GM21526 (cell line): ENCODE measurements around the gene MTCL1.

ENCODE experiments used
- ATAC-seq: cut with Tn5 transposase; IDR thresholded peaks from one replicate; pipeline ENCODE4 v1.9.1; 2021; ENCODE audit warnings: moderate library complexity; ENCODE audit not compliant: unreplicated experiment, low FRiP score

Gene MTCL1

GRCh38 chr18:8709248-8710059, 4.1 kb downstream of the MTCL1 start:
- ATAC-seq = no peak

- ATAC-seq = no peak
These were observed 6.4 kb downstream of the MTCL1 start for GRCh38 chr18:8711736-8712135.

- ATAC-seq = no peak
These were observed 8.3 kb downstream of the MTCL1 start for GRCh38 chr18:8713691-8714090.

- ATAC-seq = no peak
These were observed 10.2 kb downstream of the MTCL1 start for GRCh38 chr18:8715599-8715998.

GRCh38 chr18:8717011-8717770, 11.8 kb downstream of the MTCL1 start:
- no peak for ATAC-seq

- no peak for ATAC-seq
These were observed 13.1 kb downstream of the MTCL1 start for GRCh38 chr18:8718401-8718913.

GRCh38 chr18:8719192-8719591, 13.8 kb downstream of the MTCL1 start:
- no peak for ATAC-seq

- no peak for ATAC-seq
These were observed 14.8 kb downstream of the MTCL1 start for GRCh38 chr18:8720141-8720540.

- no peak for ATAC-seq
These were observed 15.8 kb downstream of the MTCL1 start for GRCh38 chr18:8721094-8721669.

- no peak for ATAC-seq
These were observed 16.4 kb downstream of the MTCL1 start for GRCh38 chr18:8721716-8722115.

GRCh38 chr18:8722946-8723820, 17.8 kb downstream of the MTCL1 start:
- no peak for ATAC-seq

GRCh38 chr18:8724452-8724851, 19.1 kb downstream of the MTCL1 start:
- no peak for ATAC-seq

- ATAC-seq = no peak
These were observed 20.9 kb downstream of the MTCL1 start for GRCh38 chr18:8726281-8726680.

- ATAC-seq = no peak
These were observed 21.8 kb downstream of the MTCL1 start for GRCh38 chr18:8726963-8727705.

GRCh38 chr18:8730080-8730827, 24.9 kb downstream of the MTCL1 start:
- ATAC-seq = no peak

GRCh38 chr18:8732442-8733360, 27.3 kb downstream of the MTCL1 start:
- no peak for ATAC-seq

GRCh38 chr18:8734496-8734895, 29.1 kb downstream of the MTCL1 start:
- ATAC-seq = no peak

- ATAC-seq = no peak
These were observed 29.9 kb downstream of the MTCL1 start for GRCh38 chr18:8735274-8735673.
